C4-2B (cell line): ENCODE results near the gene FAM83G.

ENCODE experiments used
- H3K27ac ChIP-seq: fragments of 450-650 bp; 2 replicates; pipeline ENCODE4 v1.5.1; 2017
- CTCF ChIP-seq: fragments of 450-650 bp; conservative IDR thresholded peaks from 2 replicates; pipeline ENCODE4 v1.5.1; 2017; ENCODE audit warnings: mild to moderate bottlenecking
- ZFX ChIP-seq: fragments of 450-650 bp; IDR thresholded peaks from 2 replicates; pipeline ENCODE4 v1.6.1; 2017

The FAM83G gene

GRCh38 chr17:18980682-18981334 lies 23.8 kb downstream of the FAM83G start:
- TF ChIP-seq ZFX, result no peak
- TF ChIP-seq CTCF, result no peak
- no peak overlapping the region for H3K27ac ChIP-seq

GRCh38 chr17:18978655-18979054 lies 25.9 kb downstream of the FAM83G start:
- no peak for TF ChIP-seq ZFX
- no peak for TF ChIP-seq CTCF
- no peak overlapping the region for H3K27ac ChIP-seq

GRCh38 chr17:18978050-18978449 lies 26.5 kb downstream of the FAM83G start:
- TF ChIP-seq ZFX (no peak), CTCF (no peak)
- no peak overlapping the region for H3K27ac ChIP-seq

GRCh38 chr17:18977646-18978045 lies 26.9 kb downstream of the FAM83G start:
- H3K27ac ChIP-seq, result no peak overlapping the region
- no peak for TF ChIP-seq ZFX
- TF ChIP-seq CTCF, result no peak

- no peak overlapping the region for H3K27ac ChIP-seq
- TF ChIP-seq ZFX (no peak), CTCF (no peak)
These were observed 27.5 kb downstream of the FAM83G start for GRCh38 chr17:18977021-18977420.

GRCh38 chr17:18976201-18976600 lies 28.4 kb downstream of the FAM83G start:
- H3K27ac ChIP-seq, result no peak overlapping the region

GRCh38 chr17:18975597-18975996 lies 29.0 kb downstream of the FAM83G start:
- TF ChIP-seq CTCF (no peak), ZFX (no peak)
- H3K27ac ChIP-seq, result no peak overlapping the region

More at GRCh38 chr17:18976201-18976600, 28.4 kb downstream of the FAM83G start:
- no peak for TF ChIP-seq ZFX
- no peak for TF ChIP-seq CTCF
